Liver (tissue), 3 donors: ENCODE results near the gene TCEANC.

Experiments used
- CTCF ChIP-seq: fragments of 150-350 bp; IDR thresholded peaks from 2 replicates; pipeline ENCODE4 v1.5.1; 2017; ENCODE audit warnings: improper control_type of control experiment, low read depth, low read length; ENCODE audit not compliant: missing input control
- EGR1 ChIP-seq, 2 donors: IDR thresholded peaks; 2 replicates each; pipeline ENCODE4 v1.6.1; 2016 to 2018; ENCODE audit warnings: antibody characterized with exemption in 2 of 2, low read depth in 2 of 2
- GABPA ChIP-seq, 2 donors: IDR thresholded peaks in 1 of 2; conservative IDR thresholded peaks in 1 of 2; 2 replicates each; pipeline ENCODE4 v1.6.1; 2016; ENCODE audit warnings: antibody characterized with exemption in 2 of 2, mild to moderate bottlenecking in 1 of 2, moderate library complexity in 1 of 2
- JUND ChIP-seq, 2 donors: IDR thresholded peaks; 2 replicates each; pipeline ENCODE4 v1.6.1; 2016; ENCODE audit warnings: antibody characterized with exemption in 2 of 2
- MAX ChIP-seq: IDR thresholded peaks from 2 replicates; pipeline ENCODE4 v1.6.1; 2016; ENCODE audit warnings: antibody characterized with exemption
- RAD21 ChIP-seq, 2 donors: IDR thresholded peaks; 2 replicates each; pipeline ENCODE4 v1.6.1; 2016; ENCODE audit warnings: antibody characterized with exemption in 2 of 2, mild to moderate bottlenecking in 2 of 2
- RXRA ChIP-seq, 2 donors: IDR thresholded peaks; 2 replicates each; pipeline ENCODE4 v1.6.1; 2017 to 2018; ENCODE audit warnings: antibody characterized with exemption in 2 of 2, mild to moderate bottlenecking in 1 of 2
- SP1 ChIP-seq: IDR thresholded peaks from 2 replicates; pipeline ENCODE4 v1.6.1; 2018; ENCODE audit warnings: antibody characterized with exemption, mild to moderate bottlenecking
- TAF1 ChIP-seq: conservative IDR thresholded peaks from 2 replicates; pipeline ENCODE4 v1.6.1; 2016; ENCODE audit warnings: antibody characterized with exemption, mild to moderate bottlenecking
- YY1 ChIP-seq: IDR thresholded peaks from 2 replicates; pipeline ENCODE4 v1.6.1; 2016; ENCODE audit warnings: antibody characterized with exemption, mild to moderate bottlenecking
- TF ChIP-seq, protein P1 (sequence below): IDR thresholded peaks from 2 replicates; pipeline ENCODE4 v1.6.1; 2016; ENCODE audit warnings: antibody characterized with exemption, mild to moderate bottlenecking
- TF ChIP-seq, protein P2 (sequence below): IDR thresholded peaks from 2 replicates; pipeline ENCODE4 v1.6.1; 2016; ENCODE audit warnings: antibody characterized with exemption
- TF ChIP-seq, protein P3 (sequence below): IDR thresholded peaks from 2 replicates; pipeline ENCODE4 v1.6.1; 2016; ENCODE audit warnings: antibody characterized with exemption
- donor health status: healthy.
- donor health status: healthy.

- TF ChIP-seq CTCF (no peak), TAF1 (no peak), EGR1 (IDR thresholded peaks at IDR 0.05; ENCODE audit: low read depth in 2 of 2) (no peak), MAX (no peak), JUND (IDR thresholded peaks at IDR 0.05) (no peak), YY1 (no peak), RAD21 (IDR thresholded peaks at IDR 0.05) (no peak), SP1 (no peak), GABPA (IDR thresholded peaks at IDR 0.05 in 1 of 2, conservative IDR thresholded peaks at IDR 0.05 in 1 of 2) (no peak), RXRA (IDR thresholded peaks at IDR 0.05) (no peak)
- TF ChIP-seq, protein P1, sequence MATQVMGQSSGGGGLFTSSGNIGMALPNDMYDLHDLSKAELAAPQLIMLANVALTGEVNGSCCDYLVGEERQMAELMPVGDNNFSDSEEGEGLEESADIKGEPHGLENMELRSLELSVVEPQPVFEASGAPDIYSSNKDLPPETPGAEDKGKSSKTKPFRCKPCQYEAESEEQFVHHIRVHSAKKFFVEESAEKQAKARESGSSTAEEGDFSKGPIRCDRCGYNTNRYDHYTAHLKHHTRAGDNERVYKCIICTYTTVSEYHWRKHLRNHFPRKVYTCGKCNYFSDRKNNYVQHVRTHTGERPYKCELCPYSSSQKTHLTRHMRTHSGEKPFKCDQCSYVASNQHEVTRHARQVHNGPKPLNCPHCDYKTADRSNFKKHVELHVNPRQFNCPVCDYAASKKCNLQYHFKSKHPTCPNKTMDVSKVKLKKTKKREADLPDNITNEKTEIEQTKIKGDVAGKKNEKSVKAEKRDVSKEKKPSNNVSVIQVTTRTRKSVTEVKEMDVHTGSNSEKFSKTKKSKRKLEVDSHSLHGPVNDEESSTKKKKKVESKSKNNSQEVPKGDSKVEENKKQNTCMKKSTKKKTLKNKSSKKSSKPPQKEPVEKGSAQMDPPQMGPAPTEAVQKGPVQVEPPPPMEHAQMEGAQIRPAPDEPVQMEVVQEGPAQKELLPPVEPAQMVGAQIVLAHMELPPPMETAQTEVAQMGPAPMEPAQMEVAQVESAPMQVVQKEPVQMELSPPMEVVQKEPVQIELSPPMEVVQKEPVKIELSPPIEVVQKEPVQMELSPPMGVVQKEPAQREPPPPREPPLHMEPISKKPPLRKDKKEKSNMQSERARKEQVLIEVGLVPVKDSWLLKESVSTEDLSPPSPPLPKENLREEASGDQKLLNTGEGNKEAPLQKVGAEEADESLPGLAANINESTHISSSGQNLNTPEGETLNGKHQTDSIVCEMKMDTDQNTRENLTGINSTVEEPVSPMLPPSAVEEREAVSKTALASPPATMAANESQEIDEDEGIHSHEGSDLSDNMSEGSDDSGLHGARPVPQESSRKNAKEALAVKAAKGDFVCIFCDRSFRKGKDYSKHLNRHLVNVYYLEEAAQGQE, result no peak
- TF ChIP-seq, protein P2, sequence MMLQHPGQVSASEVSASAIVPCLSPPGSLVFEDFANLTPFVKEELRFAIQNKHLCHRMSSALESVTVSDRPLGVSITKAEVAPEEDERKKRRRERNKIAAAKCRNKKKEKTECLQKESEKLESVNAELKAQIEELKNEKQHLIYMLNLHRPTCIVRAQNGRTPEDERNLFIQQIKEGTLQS, result no peak
- TF ChIP-seq, protein P3, sequence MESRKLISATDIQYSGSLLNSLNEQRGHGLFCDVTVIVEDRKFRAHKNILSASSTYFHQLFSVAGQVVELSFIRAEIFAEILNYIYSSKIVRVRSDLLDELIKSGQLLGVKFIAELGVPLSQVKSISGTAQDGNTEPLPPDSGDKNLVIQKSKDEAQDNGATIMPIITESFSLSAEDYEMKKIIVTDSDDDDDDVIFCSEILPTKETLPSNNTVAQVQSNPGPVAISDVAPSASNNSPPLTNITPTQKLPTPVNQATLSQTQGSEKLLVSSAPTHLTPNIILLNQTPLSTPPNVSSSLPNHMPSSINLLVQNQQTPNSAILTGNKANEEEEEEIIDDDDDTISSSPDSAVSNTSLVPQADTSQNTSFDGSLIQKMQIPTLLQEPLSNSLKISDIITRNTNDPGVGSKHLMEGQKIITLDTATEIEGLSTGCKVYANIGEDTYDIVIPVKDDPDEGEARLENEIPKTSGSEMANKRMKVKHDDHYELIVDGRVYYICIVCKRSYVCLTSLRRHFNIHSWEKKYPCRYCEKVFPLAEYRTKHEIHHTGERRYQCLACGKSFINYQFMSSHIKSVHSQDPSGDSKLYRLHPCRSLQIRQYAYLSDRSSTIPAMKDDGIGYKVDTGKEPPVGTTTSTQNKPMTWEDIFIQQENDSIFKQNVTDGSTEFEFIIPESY, result no peak
Measured at GRCh38 chrX:13650318-13650717, 2.6 kb upstream of the TCEANC start.
